Measurements from ENCODE around the gene C22orf23.

DNA sequence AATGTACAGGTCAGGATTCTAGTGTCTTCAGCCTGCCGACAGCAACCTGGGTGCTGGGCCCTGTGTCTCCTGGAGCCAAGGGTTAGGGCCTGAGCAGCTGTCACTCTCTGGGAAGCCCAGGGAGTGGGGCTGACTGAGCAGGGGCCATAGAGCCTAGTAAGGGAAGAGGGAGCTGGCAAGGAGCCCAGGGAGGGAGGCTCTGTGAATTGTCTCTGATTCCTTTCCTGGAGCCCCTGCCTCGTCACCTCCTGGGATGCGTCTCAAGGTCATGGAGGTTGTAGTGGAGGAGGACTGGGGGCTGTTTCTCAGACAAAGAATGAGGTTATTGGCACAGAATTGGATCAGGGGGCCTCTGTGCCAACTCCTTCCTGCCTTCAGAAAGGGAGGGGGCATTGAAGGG, 19.1 kb upstream of the C22orf23 start:
- TF ChIP-seq, protein P1, sequence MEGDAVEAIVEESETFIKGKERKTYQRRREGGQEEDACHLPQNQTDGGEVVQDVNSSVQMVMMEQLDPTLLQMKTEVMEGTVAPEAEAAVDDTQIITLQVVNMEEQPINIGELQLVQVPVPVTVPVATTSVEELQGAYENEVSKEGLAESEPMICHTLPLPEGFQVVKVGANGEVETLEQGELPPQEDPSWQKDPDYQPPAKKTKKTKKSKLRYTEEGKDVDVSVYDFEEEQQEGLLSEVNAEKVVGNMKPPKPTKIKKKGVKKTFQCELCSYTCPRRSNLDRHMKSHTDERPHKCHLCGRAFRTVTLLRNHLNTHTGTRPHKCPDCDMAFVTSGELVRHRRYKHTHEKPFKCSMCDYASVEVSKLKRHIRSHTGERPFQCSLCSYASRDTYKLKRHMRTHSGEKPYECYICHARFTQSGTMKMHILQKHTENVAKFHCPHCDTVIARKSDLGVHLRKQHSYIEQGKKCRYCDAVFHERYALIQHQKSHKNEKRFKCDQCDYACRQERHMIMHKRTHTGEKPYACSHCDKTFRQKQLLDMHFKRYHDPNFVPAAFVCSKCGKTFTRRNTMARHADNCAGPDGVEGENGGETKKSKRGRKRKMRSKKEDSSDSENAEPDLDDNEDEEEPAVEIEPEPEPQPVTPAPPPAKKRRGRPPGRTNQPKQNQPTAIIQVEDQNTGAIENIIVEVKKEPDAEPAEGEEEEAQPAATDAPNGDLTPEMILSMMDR (IDR thresholded peaks at IDR 0.05; ENCODE audit: insufficient read depth, low read depth, low read length): no peak
- TF ChIP-seq EZH2 (IDR thresholded peaks at IDR 0.05; ENCODE audit: insufficient read depth, low read length): no peak

All from astrocyte (in vitro differentiated cells and primary cell).